ENCODE results near the gene ATOSA. TPM values are rescaled to one million over a fixed set of nuclear protein-coding genes. Genes with fewer than 3 reads are reported as not detected.

The ATOSA gene
- total RNA-seq, 1 donor from 2014 or later: 46.7 TPM

DNA sequence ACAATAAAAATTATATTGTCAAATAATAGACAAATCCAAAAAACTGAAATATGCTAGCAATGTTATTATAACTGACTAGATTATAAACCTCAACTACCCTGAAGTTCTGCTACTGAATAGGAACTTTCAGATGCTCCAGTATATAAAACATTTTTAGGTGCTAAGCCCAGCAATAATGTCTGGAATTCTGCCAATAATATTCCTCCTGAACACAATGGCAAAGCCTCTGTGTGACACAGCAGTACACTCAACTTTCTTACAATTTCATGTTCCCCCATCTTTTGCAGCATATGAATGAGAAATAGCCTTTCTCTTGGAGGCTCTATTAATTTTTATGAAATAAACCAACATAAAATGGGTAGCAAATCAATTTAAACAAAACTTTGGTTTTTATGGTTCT, 29.5 kb downstream of the ATOSA start:
- no peak for DNase-seq
- Histone ChIP-seq H3K4me1 (peaks cover 36% of the 10 kb centered on the region), H3K4me3 (no peak overlapping the region), H3K9me3 (no peaks in the 10 kb centered on the region), H3K27ac (no peak overlapping the region), H3K27me3 (ENCODE audit: low read depth) (no peaks in the 10 kb centered on the region), H3K36me3 (peaks cover 24% of the 10 kb centered on the region)
- intact Hi-C loops (cut with DNase I): no loop called here
- TF ChIP-seq, protein P1, sequence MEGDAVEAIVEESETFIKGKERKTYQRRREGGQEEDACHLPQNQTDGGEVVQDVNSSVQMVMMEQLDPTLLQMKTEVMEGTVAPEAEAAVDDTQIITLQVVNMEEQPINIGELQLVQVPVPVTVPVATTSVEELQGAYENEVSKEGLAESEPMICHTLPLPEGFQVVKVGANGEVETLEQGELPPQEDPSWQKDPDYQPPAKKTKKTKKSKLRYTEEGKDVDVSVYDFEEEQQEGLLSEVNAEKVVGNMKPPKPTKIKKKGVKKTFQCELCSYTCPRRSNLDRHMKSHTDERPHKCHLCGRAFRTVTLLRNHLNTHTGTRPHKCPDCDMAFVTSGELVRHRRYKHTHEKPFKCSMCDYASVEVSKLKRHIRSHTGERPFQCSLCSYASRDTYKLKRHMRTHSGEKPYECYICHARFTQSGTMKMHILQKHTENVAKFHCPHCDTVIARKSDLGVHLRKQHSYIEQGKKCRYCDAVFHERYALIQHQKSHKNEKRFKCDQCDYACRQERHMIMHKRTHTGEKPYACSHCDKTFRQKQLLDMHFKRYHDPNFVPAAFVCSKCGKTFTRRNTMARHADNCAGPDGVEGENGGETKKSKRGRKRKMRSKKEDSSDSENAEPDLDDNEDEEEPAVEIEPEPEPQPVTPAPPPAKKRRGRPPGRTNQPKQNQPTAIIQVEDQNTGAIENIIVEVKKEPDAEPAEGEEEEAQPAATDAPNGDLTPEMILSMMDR (IDR thresholded peaks at IDR 0.05): no peak
- ATAC-seq: no peak

DNA sequence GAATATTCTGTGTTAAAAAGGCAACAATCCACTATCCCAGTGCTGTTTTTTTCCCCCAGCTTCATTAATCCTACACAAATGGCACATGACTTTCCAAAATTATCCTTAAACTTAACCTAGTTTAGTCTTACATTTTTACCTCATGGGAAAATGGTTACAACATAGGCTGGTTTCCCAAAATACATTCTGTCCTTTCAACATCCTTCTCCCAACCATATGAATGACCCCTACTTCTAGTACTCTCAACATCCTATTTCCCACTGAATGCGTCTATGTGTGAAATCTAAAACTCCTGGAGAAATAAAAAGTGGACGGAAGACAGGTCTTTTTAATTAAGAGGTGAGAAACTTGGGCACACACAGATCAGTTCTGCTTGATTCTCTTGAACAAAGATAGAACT, 33.3 kb downstream of the ATOSA start:
- intact Hi-C loops (cut with DNase I): no loop called here
- TF ChIP-seq, protein P1 (IDR thresholded peaks at IDR 0.05): no peak
- Histone ChIP-seq H3K9me3 (no peaks in the 10 kb centered on the region), H3K4me1 (peaks cover 5% of the 10 kb centered on the region), H3K27ac (no peak overlapping the region), H3K27me3 (ENCODE audit: low read depth) (no peaks in the 10 kb centered on the region), H3K4me3 (no peak overlapping the region), H3K36me3 (peaks cover 29% of the 10 kb centered on the region)
- ATAC-seq (no peak), DNase-seq (no peak)

DNA sequence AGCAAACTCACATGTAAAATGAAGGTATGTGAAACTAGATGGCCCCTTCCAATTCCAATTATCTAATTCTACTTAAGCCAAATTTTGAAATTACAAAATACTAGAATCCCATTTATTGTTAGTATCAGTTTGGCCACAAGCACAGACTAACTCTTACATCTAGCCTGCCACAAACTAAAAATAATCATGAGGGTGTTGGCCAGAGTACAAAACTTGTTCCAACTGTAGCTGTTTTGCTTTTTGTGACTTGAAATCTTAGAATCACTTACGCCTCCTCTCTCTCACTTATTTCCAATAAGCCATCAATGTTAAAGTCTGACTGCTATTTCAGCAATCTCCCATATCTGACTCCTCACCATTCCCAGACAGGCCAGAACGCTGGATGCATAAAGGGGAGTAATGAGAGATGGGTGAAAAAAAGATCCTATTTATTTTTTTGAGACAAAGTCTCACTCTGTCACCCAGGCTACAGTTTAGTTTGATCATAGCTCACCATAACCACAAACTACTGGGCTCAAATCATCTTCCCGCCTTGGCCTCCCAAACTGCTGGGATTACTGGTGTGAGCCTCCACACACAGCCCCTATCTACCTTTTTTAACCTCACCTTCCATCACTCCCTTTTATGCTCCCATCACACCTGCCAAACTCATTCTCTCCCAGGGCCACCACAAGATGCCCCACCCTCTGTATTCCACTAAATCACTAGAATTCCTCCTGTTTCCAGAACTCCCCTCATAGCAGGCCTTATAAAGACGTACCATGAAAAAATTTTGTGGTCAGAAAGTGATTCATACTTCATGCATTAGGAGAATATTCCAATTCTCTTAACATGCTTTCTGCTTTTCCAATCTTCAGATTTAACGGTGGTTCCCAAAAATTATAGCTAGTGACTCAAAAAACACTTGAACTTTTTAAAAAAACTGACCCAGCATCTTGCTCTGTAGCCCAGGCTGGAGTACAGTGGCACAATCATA, 36.5 kb downstream of the ATOSA start:
- peaks cover 3% of the 10 kb centered on the region for H3K4me1 ChIP-seq
- H3K9me3 ChIP-seq: no peaks in the 10 kb centered on the region
- TF ChIP-seq, protein P1 (IDR thresholded peaks at IDR 0.05): no peak
- H3K36me3 ChIP-seq: peaks cover 52% of the 10 kb centered on the region
- no peaks in the 10 kb centered on the region for H3K27me3 ChIP-seq (ENCODE audit: low read depth)
- H3K4me3 ChIP-seq: no peak overlapping the region
- DNase-seq (no peak), ATAC-seq (no peak)
- intact Hi-C loops (cut with DNase I): no loop called here
- no peak overlapping the region for H3K27ac ChIP-seq

DNA sequence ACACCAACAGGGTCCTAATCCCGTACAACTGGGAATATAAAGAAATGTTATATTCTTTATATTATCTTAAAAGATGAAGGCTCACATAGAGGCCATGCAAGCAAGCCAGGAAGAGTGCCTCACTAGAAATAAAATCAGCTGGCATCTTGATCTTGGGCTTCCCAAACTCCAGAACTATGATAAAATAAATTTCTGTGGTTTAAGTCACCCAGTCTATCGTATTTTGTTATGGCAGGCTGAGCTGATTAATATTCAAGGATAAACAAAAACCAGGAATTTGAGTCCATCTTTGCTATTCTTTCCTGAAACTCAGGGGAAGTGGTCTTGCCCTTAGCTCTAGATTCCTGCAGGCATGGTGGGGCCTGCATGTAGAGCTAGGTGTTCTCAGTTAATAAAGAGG, 42.7 kb downstream of the ATOSA start:
- Histone ChIP-seq H3K4me3 (no peak overlapping the region), H3K9me3 (no peaks in the 10 kb centered on the region), H3K27me3 (ENCODE audit: low read depth) (no peaks in the 10 kb centered on the region), H3K27ac (no peak overlapping the region), H3K36me3 (peaks cover 49% of the 10 kb centered on the region), H3K4me1 (peaks cover under 1% of the 10 kb centered on the region)
- TF ChIP-seq, protein P1 (IDR thresholded peaks at IDR 0.05): no peak
- intact Hi-C loops (cut with DNase I): no loop called here
- DNase-seq: no peak
- ATAC-seq: no peak

DNA sequence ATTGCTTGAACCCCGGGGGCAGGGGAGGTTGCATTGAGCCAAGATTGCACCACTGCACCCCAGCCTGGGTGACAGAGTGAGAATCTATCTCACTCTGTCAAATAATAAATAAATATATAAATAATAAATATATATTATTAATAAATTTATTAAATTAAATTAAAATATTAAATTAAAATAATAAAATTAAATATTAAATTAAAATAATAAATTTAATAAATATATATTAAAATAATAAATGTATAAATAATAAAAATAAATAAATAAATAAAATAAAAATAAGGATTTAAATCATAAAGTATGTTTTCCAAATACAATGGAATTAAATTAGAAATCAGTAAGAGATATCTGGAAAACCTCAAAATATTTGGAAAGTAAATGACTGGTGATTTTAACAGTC, 43.3 kb downstream of the ATOSA start:
- ATAC-seq: no peak
- intact Hi-C loops (cut with DNase I): no loop called here
- H3K4me3 ChIP-seq: no peak overlapping the region
- H3K27ac ChIP-seq: no peak overlapping the region
- peaks cover 47% of the 10 kb centered on the region for H3K36me3 ChIP-seq
- TF ChIP-seq, protein P1 (IDR thresholded peaks at IDR 0.05): no peak
- DNase-seq: no peak
- H3K9me3 ChIP-seq: no peaks in the 10 kb centered on the region
- peaks cover 6% of the 10 kb centered on the region for H3K4me1 ChIP-seq
- no peaks in the 10 kb centered on the region for H3K27me3 ChIP-seq (ENCODE audit: low read depth)

Other genes with a start within 250 kb of the ATOSA start
- gene MYO5A, start 150.5 kb downstream of the ATOSA start, total RNA-seq: 36.1 TPM
- 150 TPM for gene ARPP19, start 110.4 kb downstream of the ATOSA start, total RNA-seq
- gene ONECUT1, start 110.9 kb upstream of the ATOSA start, total RNA-seq: not detected

All from lower lobe of right lung (tissue), 2 donors.